Hepatocyte (in vitro differentiated cells): ENCODE measurements around the gene SLC26A6. TPM values are rescaled to one million over a fixed set of nuclear protein-coding genes. Genes with fewer than 3 reads are reported as not detected.

Experiments used
- DNase-seq: peaks from one replicate; pipeline ENCODE4 v3.0.0-alpha.2; 2016; ENCODE audit warnings: low spot score
- H2AFZ ChIP-seq: fragments of 200-600 bp; sonication (generic); 2 replicates; pipeline ENCODE4 v1.6.0; 2016; ENCODE audit warnings: antibody characterized with exemption, mild to moderate bottlenecking
- H3K27ac ChIP-seq: fragments of 200-600 bp; sonication (generic); 2 replicates; pipeline ENCODE4 v1.5.1; 2016; ENCODE audit warnings: mild to moderate bottlenecking
- H3K27me3 ChIP-seq: fragments of 200-600 bp; sonication (generic); 2 replicates; pipeline ENCODE4 v1.6.1; 2016
- H3K36me3 ChIP-seq: fragments of 200-600 bp; sonication (generic); replicated peaks from 2 replicates; pipeline ENCODE4 v1.5.1; 2016; ENCODE audit warnings: low read depth; ENCODE audit not compliant: insufficient read depth
- H3K4me1 ChIP-seq: fragments of 200-600 bp; sonication (generic); 2 replicates; pipeline ENCODE4 v1.5.1; 2016; ENCODE audit warnings: mild to moderate bottlenecking, moderate library complexity; ENCODE audit not compliant: insufficient read depth
- H3K4me2 ChIP-seq: fragments of 200-600 bp; sonication (generic); 2 replicates; pipeline ENCODE4 v1.6.0; 2016
- H3K4me3 ChIP-seq: fragments of 200-600 bp; sonication (generic); 2 replicates; pipeline ENCODE4 v1.5.1; 2016; ENCODE audit warnings: mild to moderate bottlenecking
- H3K79me2 ChIP-seq: fragments of 200-600 bp; sonication (generic); 2 replicates; pipeline ENCODE4 v1.6.0; 2017; ENCODE audit warnings: mild to moderate bottlenecking
- H3K9me2 ChIP-seq: fragments of 200-600 bp; sonication (generic); replicated peaks from 2 replicates; pipeline ENCODE4 v1.6.0; 2017; ENCODE audit warnings: mild to moderate bottlenecking; ENCODE audit not compliant: insufficient read depth
- H3K9me3 ChIP-seq: fragments of 200-600 bp; sonication (generic); 2 replicates; pipeline ENCODE4 v1.5.1; 2016; ENCODE audit warnings: low read depth, mild to moderate bottlenecking
- H4K20me1 ChIP-seq: fragments of 200-600 bp; sonication (generic); 2 replicates; pipeline ENCODE4 v1.6.0; 2016; ENCODE audit warnings: mild to moderate bottlenecking; ENCODE audit not compliant: insufficient read depth, poor library complexity, severe bottlenecking
- EZH2 ChIP-seq: fragments of 200-600 bp; sonication (generic); IDR thresholded peaks from 2 replicates; pipeline ENCODE4 v1.6.1; 2016; ENCODE audit warnings: antibody characterized with exemption, mild to moderate bottlenecking, borderline replicate concordance
- EZH2phosphoT487 ChIP-seq: fragments of 200-600 bp; sonication (generic); IDR thresholded peaks from one replicate; pipeline ENCODE4 v1.6.1; 2018; ENCODE audit warnings: antibody characterized with exemption, mild to moderate bottlenecking, low read depth, moderate library complexity; ENCODE audit not compliant: unreplicated experiment, severe bottlenecking
- WGBS: methylation state at CpG from one replicate; pipeline ENCODE4 v1.1.6; 2016; ENCODE audit warnings: low lambda C conversion rate; ENCODE audit errors: missing lambda C conversion rate; 5-methylcytosine and 5-hydroxymethylcytosine counted together
- polyA plus RNA-seq: library from polyadenylated mRNA; unstranded; fragments of >200 nt; fragmentation: Nextera tagmentation; extraction: Ambion mirVana; gene quantifications from 2 replicates; pipeline ENCODE4 v1.2.1, GENCODE V29; 2016
- total RNA-seq: library from RNA; depleted of rRNA; stranded (reverse); fragments of >200 nt; gene quantifications from 2 replicates; pipeline ENCODE4 v1.2.3, GENCODE V29; 2014
- TF ChIP-seq, protein P1 (sequence below): fragments of 200-600 bp; sonication (generic); IDR thresholded peaks from 2 replicates; pipeline ENCODE4 v1.5.1; 2016; ENCODE audit warnings: antibody characterized with exemption, mild to moderate bottlenecking; ENCODE audit not compliant: poor library complexity

SLC26A6 gene
- total and polyA plus RNA-seq, 2 experiments from 2014 or later = 53.7 to 56.6 TPM

- H3K4me1 ChIP-seq = no peaks in the 10 kb centered on the region
- H3K27ac ChIP-seq = no peak overlapping the region
- no peaks in the 10 kb centered on the region for H3K9me3 ChIP-seq
- TF ChIP-seq EZH2 (no peak), EZH2phosphoT487 (no peak)
- TF ChIP-seq, protein P1, sequence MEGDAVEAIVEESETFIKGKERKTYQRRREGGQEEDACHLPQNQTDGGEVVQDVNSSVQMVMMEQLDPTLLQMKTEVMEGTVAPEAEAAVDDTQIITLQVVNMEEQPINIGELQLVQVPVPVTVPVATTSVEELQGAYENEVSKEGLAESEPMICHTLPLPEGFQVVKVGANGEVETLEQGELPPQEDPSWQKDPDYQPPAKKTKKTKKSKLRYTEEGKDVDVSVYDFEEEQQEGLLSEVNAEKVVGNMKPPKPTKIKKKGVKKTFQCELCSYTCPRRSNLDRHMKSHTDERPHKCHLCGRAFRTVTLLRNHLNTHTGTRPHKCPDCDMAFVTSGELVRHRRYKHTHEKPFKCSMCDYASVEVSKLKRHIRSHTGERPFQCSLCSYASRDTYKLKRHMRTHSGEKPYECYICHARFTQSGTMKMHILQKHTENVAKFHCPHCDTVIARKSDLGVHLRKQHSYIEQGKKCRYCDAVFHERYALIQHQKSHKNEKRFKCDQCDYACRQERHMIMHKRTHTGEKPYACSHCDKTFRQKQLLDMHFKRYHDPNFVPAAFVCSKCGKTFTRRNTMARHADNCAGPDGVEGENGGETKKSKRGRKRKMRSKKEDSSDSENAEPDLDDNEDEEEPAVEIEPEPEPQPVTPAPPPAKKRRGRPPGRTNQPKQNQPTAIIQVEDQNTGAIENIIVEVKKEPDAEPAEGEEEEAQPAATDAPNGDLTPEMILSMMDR = no peak
- no peak overlapping the region for H2AFZ ChIP-seq
- H3K27me3 ChIP-seq = no peaks in the 10 kb centered on the region
- peak overlapping the region; percentile 95 for H3K4me2 ChIP-seq
- no peaks in the 10 kb centered on the region for H3K79me2 ChIP-seq
- H4K20me1 ChIP-seq = no peaks in the 10 kb centered on the region
- H3K4me3 ChIP-seq = no peak overlapping the region
- WGBS = 12% methylated on average over 15 of the region's 46 CpGs
- H3K36me3 ChIP-seq = no peaks in the 10 kb centered on the region
- no peak for DNase-seq
- H3K9me2 ChIP-seq = no peaks in the 10 kb centered on the region
Measured at GRCh38 chr3:48662145-48662752, 27.0 kb upstream of the SLC26A6 start.

- Histone ChIP-seq H3K4me1 (no peaks in the 10 kb centered on the region), H4K20me1 (no peaks in the 10 kb centered on the region), H3K36me3 (no peaks in the 10 kb centered on the region), H2AFZ (no peak overlapping the region), H3K27me3 (no peaks in the 10 kb centered on the region), H3K4me3 (peak overlapping the region; percentile 93), H3K4me2 (peak overlapping the region; percentile 95), H3K79me2 (no peaks in the 10 kb centered on the region), H3K9me3 (no peaks in the 10 kb centered on the region), H3K9me2 (no peaks in the 10 kb centered on the region), H3K27ac (no peak overlapping the region)
- 6% methylated on average over 67 of the region's 67 CpGs for WGBS
- peak; percentile 85 for DNase-seq
- TF ChIP-seq EZH2 (no peak), EZH2phosphoT487 (no peak)
- TF ChIP-seq, protein P1 = no peak
Measured at GRCh38 chr3:48661501-48662144, 26.4 kb upstream of the SLC26A6 start.

DNA sequence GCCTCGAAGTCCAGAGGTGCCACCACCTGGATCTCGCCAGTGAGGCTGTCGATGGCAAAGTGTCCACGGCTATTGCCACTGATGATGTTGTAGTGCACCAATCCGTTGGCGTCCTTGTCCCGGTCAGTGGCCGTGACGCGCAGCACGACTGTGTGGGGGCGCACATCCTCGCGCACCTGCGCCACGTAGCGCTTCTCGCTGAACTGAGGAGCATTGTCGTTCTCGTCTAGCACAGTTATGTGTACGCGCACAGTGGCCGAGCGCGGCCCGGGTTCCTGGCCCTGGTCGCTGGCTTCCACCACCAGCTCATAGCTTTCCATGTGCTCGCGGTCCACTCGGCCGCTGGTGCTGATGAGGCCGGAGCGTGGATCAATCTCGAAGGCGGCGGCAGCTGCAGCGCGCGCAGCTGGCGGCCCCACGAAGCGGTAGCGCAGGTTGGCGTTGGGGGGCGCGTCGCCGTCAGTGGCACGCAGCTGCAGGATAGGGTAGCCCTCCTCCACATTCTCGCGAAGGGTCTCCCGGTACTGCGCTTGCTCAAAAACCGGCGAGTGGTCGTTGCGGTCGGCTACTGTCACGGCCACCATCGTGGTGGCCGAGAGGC is 25.6 kb upstream of the SLC26A6 start:
- no peaks in the 10 kb centered on the region for H3K4me1 ChIP-seq
- 97% methylated on average over 57 of the region's 61 CpGs for WGBS
- H2AFZ ChIP-seq = no peak overlapping the region
- H4K20me1 ChIP-seq = no peaks in the 10 kb centered on the region
- no peaks in the 10 kb centered on the region for H3K9me3 ChIP-seq
- peak overlapping the region; percentile 95 for H3K4me2 ChIP-seq
- H3K27ac ChIP-seq = no peak overlapping the region
- no peaks in the 10 kb centered on the region for H3K79me2 ChIP-seq
- no peak for TF ChIP-seq EZH2
- TF ChIP-seq EZH2phosphoT487 = no peak
- TF ChIP-seq, protein P1 = no peak
- no peaks in the 10 kb centered on the region for H3K27me3 ChIP-seq
- no peaks in the 10 kb centered on the region for H3K36me3 ChIP-seq
- no peak for DNase-seq
- H3K4me3 ChIP-seq = no peak overlapping the region
- no peaks in the 10 kb centered on the region for H3K9me2 ChIP-seq
